Subcutaneous abdominal adipose tissue (tissue), 5 donors: ENCODE data around the gene NKX2-8.
"Not testable (repeated sequence)": the region's sequence is repeated elsewhere in the genome, so short reads cannot be mapped to it uniquely, and the experiment has no call there.

Experiments used
- H3K27ac ChIP-seq: one replicate; pipeline ENCODE4 v1.7.0; 2013; ENCODE audit warnings: low read depth, mild to moderate bottlenecking, inconsistent platforms, low read length, moderate library complexity
- H3K27me3 ChIP-seq, 5 donors: one replicate each; pipeline ENCODE4 v1.7.0; 2013; ENCODE audit warnings: low read length in 5 of 5, inconsistent platforms in 1 of 5; ENCODE audit not compliant: control insufficient read depth in 5 of 5, insufficient read depth in 4 of 5
- H3K36me3 ChIP-seq, 5 donors: one replicate each; pipeline ENCODE4 v1.7.0; 2013; ENCODE audit warnings: low read length in 5 of 5; ENCODE audit not compliant: control insufficient read depth in 5 of 5, insufficient read depth in 5 of 5
- H3K4me1 ChIP-seq, 5 donors: one replicate each; pipeline ENCODE4 v1.7.0; 2013; ENCODE audit warnings: low read length in 5 of 5, mild to moderate bottlenecking in 3 of 5, moderate library complexity in 1 of 5; ENCODE audit not compliant: control insufficient read depth in 5 of 5, insufficient read depth in 5 of 5
- H3K4me3 ChIP-seq, 5 donors: one replicate each; pipeline ENCODE4 v1.7.0; 2013; ENCODE audit warnings: low read length in 5 of 5, low read depth in 1 of 5
- H3K9ac ChIP-seq, 5 donors: one replicate each; pipeline ENCODE4 v1.7.0; 2013; ENCODE audit warnings: low read length in 5 of 5, mild to moderate bottlenecking in 4 of 5, moderate library complexity in 3 of 5
- H3K9me3 ChIP-seq, 5 donors: one replicate each; pipeline ENCODE4 v1.7.0; 2013; ENCODE audit warnings: low read length in 5 of 5; ENCODE audit not compliant: control insufficient read depth in 5 of 5
- donor health status: healthy.
- donor health status: healthy.
- donor health status: healthy.
- donor health status: healthy.
- donor health status: healthy.

NKX2-8 gene

GRCh38 chr14:36544280-36544679 is 38.1 kb downstream of the NKX2-8 start:
- not testable (repeated sequence) for H3K9me3 ChIP-seq, H3K36me3 ChIP-seq, H3K4me1 ChIP-seq, H3K27me3 ChIP-seq, H3K9ac ChIP-seq, H3K27ac ChIP-seq, H3K4me3 ChIP-seq

- no peak overlapping the region for H3K27ac ChIP-seq
- no peak overlapping the region for H3K4me3 ChIP-seq
- H3K9me3 ChIP-seq, result peaks cover 2 to 9% (median 5%) of the 10 kb centered on the region in 5 donors
- no peak overlapping the region for H3K9ac ChIP-seq
- peaks cover 0 to 8% (median 6%) of the 10 kb centered on the region in 5 donors for H3K27me3 ChIP-seq
- H3K36me3 ChIP-seq, result no peaks in the 10 kb centered on the region
- no peaks in the 10 kb centered on the region for H3K4me1 ChIP-seq
These were observed 44.4 kb downstream of the NKX2-8 start for GRCh38 chr14:36538051-36538450.
